Activated CD8-positive, alpha-beta memory T cell treated with anti-CD3 and anti-CD28 coated beads, Interleukin-2, amount 50 U/mL, for 48 hours (primary cell): ENCODE measurements around the gene SPINT1.

Experiments
- DNase-seq: peaks from one replicate; pipeline ENCODE4 v3.0.0-alpha.2; 2020

SPINT1 gene

DNA sequence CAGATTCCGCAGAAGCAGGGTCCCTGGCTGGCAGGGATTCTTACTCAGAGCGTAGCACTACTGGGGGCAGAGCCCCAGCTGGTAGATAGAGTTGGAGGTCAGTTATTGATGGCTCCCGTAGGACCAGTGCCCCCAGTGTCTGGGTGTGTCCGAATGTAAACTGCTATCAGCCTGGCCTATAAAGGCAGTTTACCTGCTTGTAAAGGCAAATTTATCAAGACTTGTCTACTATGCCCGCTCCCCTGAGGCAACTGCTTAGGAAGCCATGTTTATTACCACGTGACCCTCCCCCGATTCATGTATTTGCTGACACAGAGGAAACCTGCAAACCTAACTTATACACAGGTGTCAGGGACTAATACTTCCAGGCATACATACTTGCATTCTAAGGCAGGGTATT, 14.7 kb upstream of the SPINT1 start:
- no peak for DNase-seq

DNA sequence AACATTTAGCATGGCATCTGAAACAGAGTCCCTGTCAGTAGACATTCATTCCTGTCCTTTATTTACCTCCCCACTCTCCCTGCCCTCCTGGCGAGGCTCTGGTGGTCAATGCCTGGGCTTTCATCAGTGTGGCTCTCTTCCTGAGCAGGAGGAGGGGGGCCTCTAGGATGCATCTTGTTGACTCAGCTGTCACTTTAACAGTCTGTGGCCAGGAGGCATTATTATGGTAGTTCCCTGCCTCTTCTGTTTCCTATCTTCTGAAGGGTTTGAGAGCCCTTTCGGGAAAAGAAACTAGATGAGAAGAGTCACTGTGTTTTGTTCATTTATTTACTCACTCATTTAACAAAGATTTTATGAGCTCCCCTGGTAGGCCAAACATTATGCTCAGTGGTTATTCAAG, 13.0 kb upstream of the SPINT1 start:
- DNase-seq: no peak

DNA sequence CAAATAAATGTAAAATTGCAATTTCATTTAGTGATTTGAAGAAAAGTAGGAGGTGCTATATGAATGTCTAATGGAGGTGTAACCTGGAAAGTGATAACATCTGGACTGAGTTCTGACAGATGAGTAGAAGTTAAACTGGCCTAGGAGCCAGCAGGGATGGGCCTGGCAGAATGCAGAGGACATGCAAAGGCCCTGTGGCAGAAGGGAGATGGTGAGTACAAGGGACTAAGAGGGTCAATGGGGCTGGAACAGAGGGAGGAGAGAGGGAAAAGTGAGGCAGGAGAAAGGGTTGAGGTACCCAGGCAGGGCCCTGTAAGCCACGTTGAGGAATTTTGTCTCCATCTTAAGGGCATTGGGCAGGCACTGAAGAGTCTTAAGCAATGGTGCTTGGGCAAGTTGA, 12.0 kb upstream of the SPINT1 start:
- DNase-seq: no peak

DNA sequence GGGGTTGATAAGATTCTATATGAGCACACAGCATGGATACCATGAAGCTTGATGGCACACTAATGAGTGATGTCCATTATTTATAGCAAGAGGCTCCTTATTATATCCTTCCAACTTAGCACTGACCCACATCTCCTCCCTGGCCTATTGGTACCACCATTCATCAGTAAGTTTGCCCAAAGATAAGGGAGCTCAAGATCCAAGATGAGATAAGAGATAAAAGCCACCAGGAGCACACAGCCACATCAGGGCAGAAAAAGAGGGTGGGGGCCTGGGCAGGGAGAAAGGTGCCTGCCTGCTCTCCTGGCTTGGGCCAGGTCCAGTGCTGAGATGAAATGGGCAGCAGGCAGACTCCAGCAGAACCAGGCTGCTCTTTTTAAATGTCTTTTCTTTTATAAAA, 10.9 kb upstream of the SPINT1 start:
- DNase-seq: no peak

DNA sequence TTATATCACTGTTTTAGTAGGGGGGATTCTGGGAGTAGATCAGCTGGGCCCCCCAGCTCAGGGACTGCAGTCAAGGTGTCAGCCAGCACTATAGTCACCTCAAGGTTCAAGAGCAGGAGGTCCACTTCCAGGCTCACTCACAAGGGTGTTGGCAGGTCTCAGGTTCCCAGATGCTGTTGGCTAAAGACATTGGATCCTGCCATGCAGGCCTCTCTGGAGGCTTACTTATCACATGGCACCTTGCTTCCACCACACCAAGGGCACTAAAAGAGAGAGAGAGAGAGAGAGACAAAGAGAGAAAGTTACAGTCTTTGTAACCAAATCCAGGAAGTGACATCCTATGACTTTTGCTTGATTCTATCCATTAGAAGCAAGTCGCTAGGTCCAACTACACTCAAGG, 7.8 kb upstream of the SPINT1 start:
- no peak for DNase-seq

DNA sequence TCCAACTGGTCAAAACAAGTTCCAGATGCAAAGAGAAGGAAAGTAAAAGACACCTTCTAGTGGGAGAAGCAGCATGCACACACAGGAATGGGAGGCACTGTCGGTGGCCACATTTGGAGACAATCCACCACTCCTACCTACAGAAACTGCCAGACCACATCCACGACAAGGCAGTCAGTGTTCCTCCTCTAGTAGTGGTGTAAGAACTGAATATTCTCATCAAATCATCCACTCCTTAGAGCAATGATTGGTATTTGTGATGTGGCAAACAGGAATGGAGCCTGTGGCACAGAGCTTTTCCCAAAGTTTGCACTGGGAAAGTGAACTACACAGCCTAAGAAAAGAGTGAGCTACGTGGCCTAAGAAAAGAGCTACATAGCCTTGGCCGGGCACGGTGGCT, 5.1 kb upstream of the SPINT1 start:
- no peak for DNase-seq

DNA sequence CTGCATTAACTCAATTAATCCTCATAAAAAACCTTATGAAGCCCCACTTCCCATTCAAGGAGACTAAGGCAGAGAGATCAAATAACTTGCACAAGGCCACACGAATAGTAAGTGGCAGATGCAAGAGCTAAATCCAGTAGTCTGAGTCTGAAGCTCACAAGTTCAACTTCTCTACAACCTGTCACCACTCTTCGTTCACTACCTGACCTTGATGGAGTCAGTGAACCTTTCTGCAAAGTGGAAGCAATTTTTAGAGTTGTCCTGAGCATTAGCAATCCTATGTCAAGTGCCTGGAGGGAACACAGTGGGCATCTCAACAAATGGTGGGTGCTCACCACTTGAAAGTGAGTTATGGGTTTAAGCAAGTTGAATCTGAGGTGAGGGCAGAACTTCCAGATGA, 2.1 kb upstream of the SPINT1 start:
- no peak for DNase-seq

DNA sequence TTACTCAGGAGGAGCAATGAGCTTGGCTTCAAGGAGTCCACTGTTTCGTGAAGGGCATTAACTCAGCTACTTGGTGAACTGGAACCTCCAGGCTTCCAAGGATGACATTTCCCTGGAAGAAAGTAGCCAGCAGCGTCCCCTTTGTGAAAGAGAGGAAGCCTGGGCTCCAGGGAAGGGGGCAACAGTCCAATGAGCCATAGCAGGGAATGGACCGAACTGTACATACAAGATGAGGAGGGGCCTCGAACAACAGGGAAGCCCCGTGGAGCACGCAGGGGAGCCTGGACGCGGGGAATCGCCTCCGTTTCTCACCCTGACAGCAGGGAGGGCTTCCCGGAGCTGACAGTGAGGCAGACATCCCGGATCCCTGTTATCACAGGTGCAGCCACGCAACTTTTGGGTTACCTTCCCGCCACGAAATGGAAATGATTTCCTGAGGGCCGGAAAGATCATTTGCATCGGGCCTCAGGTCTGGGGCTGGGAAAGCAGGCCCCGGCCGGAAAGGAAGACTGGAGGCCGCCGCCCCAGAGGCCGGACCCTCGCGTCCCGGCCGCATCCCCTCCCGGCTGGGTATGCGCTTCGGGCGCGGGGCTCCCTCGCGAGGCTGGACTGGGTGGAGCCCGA, 475 bp upstream of the SPINT1 start:
- DNase-seq: no peak

DNA sequence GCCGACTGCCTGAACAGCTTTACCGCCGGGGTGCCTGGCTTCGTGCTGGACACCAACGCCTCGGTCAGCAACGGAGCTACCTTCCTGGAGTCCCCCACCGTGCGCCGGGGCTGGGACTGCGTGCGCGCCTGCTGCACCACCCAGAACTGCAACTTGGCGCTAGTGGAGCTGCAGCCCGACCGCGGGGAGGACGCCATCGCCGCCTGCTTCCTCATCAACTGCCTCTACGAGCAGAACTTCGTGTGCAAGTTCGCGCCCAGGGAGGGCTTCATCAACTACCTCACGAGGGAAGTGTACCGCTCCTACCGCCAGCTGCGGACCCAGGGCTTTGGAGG, 815 bp downstream of the SPINT1 start:
- DNase-seq: peak; percentile 74

DNA sequence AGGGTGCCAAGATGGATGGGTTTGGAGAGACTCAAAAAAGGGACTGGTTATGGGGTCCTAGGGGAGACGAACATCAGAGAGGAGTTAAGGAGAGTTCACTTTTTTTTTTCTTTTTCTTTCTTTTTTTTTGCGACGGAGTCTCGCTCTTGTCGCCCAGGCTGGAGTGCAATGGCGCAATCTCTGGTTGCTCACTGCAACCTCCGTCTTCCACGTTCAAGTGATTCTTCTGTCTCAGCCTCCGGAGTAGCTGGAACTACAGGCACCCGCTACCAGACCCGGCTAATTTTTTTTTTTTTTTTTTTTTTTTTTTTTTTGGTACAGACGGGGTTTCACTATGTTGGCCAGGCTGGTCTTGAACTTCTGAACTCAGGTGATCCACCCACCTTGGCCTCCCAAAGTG, 1.2 kb downstream of the SPINT1 start:
- no peak for DNase-seq

DNA sequence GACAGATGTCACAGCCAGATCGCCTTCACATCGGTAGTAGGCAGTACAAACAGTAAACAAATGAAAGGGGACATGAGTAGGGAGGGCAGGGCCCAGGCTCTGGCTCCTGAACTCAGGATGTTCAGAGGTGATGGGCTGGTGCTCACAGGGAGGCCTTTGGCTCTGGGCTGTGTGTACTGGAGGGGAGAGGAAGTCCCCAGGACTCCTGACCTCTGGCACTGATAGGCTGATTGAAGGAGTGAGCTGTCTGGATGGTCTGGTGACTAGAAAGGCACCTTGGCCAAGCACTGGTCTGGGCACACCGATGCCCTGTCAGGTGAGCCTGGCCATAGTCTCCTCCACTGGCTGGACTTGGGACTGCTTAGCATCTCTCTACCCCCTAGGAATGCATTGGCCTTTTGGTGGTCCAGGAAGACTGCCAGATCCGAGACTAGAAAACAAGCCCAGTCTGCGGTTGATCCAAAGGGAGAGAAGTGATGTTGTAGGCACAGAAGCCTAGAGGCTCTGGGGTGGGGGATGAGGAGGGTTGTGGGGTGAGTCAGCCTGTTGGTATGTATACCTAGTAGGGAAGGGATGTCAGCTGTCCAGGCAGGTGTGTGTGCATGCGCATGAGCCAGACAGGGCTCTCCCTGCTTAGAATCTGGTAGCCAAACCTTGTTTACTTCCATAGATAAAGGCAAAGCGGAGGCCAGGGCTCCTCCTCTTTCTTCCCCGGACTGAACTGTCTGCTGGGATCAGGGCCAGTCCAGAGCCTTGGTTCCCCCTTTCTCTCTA, 1.9 kb downstream of the SPINT1 start:
- DNase-seq: no peak

DNA sequence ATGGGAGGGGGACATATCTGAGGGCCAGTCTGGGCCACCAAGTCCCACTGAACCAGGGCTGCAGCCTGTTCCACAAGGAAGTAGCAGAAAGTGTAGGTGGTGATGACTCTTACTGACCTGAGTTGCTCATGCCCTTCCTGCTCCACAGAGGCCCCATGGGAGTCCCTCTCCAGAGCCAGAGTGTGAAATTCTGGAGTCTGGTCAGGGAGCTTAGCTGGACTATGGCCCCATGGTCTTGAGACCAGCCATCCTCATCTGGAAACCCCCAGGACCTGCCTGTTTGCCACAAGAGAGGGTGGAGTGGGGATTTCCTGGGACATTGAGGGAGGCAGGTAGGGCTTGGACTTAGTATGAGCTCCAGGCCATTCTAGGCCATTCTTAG, 3.0 kb downstream of the SPINT1 start:
- no peak for DNase-seq

DNA sequence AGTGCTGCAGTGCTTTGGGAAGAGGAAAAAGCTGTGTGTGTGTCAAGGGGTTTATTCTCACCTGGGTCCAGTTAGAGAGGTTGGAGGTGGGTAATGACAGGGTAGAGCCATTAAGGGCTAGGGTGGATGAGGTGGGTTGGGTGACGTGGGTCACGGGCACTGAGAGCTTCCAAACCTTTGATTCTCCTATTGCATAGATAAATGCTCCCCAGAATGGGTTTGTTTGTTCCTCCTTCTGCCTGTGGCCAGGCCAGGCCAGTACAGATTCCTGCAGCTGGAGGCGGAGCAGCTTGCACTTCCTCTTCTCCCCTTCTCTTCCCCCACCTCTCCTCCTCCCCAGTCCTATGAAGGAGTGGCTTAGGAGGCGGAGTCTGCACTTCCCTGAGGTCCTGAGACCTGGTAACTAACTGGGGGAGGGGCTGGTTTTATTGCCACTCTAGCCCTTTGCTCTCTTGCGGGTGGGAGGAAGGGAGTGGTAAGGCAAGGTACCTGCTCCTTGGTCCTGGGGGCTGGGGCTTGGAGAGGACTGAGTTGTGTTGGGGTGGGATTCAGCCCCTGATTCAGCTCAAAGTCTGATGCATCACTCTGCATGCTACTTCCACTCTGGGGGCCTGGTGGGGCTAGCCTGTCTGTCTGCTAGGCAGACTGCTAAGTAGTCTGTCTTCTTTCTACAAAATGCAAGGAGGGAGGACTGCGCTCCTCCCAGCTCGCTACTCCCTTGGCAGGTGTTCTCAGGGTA, 3.5 kb downstream of the SPINT1 start:
- DNase-seq: no peak

DNA sequence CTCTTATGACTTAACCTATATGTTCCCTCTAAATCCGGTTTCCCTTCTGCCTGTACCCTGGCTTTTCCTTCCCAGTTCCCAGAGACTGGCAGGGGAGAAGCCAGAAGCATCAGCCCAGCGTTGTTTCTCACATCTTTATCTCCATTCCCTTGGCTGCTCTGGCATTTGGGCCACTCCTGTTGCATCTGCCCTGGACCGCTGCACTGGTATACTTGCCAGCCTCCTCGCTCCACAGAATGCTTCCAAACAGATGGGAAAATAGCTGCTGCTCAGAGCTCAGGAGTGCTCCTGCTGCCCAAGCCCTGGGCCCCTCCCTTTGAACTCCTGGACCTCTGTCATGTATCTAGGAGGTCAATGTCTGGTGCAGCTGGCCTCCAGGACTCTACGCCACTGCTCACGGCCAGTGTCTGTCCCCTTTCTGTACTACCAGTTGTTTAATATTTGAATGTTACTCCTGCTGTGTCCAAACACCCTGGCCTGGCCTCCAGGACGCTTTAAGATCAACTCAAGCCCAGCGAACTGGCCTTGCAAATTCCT, 6.8 kb downstream of the SPINT1 start:
- no peak for DNase-seq

DNA sequence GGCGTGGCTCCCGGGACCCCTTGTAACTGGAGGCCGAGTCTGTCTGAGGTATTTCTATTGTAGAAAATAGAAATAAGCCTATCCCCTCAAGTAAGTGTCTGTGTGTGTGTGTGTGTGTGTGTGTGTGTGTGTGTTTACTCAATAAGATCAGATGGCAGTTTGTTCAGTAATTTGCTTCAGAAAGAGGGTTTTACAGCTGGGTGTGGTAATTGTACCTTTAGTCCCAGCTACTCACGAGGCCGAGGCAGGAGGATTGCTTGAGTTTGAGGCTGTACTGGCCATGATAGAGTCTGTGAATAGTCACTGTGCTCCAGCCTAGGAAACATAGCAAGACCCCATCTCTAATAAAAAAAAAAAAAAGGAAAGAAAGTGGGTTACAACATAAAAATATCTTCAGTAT, 8.7 kb downstream of the SPINT1 start:
- DNase-seq: no peak

DNA sequence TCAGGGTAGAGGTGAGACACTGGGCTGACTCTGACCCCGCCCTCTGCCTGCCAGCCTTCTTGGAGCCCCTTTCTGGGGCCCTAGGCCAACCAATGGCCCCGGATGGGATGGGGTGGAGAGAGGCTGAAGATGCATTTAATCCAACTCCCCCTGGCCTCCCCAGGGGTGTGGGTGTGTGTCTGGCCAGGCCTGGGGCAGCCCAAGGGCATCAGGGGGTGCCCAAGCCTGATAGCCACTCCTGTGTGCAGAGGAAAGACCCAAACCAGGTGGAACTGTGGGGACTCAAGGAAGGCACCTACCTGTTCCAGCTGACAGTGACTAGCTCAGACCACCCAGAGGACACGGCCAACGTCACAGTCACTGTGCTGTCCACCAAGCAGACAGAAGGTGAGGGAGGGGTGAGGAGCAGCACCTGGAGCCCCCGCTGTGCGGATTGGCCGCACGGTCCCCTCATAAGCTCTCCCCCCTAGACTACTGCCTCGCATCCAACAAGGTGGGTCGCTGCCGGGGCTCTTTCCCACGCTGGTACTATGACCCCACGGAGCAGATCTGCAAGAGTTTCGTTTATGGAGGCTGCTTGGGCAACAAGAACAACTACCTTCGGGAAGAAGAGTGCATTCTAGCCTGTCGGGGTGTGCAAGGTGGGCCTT, 9.5 kb downstream of the SPINT1 start:
- DNase-seq: no peak

DNA sequence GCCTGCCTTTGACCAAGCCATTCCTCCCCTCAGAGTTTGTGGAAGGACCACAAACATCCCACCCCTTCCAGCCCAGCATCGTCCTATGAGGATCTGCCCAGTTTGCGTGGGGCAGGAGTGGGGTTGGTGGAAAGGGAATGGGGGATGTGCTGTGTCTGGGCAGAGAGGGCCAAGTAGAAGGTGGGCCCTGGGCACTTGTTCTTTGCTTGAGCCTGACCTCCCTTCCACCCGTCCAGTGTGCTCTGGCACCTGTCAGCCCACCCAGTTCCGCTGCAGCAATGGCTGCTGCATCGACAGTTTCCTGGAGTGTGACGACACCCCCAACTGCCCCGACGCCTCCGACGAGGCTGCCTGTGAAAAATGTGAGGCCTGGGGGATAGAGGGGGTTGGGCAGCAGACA, 10.3 kb downstream of the SPINT1 start:
- no peak for DNase-seq

DNA sequence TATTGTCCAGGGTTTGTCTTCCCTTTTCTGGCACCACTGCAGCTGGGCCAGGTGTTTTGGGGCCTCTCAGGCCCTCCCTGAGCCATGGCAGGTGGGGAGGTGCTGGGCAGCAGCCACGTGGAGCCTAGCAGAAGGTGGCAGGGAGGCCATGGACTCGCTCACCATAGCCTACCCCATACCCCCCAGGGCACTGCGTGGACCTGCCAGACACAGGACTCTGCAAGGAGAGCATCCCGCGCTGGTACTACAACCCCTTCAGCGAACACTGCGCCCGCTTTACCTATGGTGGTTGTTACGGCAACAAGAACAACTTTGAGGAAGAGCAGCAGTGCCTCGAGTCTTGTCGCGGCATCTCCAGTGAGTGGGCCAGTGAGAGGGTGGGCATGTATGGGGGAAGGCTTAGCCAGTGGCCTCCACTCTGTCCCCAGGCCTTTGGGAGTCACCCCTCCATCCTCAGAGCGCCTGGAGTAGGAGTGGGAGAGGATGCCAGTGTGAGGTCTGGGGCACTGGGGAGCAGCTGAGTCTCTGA, 11.9 kb downstream of the SPINT1 start:
- DNase-seq: no peak

DNA sequence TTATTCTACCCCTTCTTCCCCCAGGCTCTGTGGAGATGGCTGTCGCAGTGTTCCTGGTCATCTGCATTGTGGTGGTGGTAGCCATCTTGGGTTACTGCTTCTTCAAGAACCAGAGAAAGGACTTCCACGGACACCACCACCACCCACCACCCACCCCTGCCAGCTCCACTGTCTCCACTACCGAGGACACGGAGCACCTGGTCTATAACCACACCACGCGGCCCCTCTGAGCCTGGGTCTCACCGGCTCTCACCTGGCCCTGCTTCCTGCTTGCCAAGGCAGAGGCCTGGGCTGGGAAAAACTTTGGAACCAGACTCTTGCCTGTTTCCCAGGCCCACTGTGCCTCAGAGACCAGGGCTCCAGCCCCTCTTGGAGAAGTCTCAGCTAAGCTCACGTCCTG, 12.9 kb downstream of the SPINT1 start:
- no peak for DNase-seq

DNA sequence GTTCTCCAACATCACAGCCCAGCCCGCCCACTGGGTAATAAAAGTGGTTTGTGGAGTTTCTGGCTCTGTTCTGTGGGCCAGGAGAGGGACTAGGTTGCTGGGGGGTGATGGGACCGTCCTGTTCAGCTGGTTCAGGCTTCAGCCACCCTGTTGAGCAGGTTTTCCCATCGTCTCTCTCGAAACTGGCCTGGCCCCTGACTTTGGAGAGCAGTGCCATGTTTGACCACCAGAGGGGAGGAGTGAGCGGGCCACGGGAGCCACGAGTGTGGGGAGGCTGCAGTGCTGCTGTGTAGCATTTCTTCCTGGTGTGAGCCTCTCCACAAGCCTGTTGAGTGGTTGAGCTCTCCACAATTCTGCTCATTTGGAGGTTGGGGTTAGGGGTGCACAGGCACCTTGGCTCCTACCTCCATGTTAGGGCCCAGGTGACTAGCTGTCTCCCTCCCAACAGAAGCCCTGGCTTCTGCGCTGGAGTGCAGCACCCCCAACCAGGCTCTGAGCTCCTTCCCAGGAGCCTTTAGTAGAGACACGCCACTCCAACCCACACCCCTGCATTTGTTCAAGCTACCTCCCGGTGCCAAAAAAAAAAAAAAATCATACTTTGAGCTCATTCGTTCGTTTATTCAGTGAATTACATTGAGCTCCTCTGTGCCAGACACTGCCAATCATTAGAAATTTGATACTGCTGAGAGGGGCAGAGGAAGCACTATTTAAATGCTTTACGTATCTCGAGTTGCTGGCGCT, 13.9 kb downstream of the SPINT1 start:
- peak; percentile 94 for DNase-seq

DNA sequence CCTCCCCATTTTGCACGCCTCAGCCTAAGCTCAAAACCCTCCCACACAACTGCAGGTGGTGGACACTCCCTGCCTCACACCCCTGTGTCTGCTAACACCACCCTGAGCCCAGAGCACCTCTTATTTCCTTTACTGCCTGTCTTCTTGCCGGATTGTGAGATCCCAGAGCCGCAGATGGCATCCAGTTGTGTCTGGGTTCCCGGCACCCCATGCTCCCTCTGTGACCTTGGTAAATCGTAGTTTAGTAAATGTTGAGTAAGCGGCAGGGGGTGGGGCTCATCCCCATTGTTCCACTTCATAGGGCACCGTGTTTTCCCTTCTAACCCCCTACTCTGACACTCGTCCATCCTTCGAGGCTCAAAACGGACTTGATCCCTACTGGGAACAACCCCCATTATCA, 14.9 kb downstream of the SPINT1 start:
- DNase-seq: no peak

DNA sequence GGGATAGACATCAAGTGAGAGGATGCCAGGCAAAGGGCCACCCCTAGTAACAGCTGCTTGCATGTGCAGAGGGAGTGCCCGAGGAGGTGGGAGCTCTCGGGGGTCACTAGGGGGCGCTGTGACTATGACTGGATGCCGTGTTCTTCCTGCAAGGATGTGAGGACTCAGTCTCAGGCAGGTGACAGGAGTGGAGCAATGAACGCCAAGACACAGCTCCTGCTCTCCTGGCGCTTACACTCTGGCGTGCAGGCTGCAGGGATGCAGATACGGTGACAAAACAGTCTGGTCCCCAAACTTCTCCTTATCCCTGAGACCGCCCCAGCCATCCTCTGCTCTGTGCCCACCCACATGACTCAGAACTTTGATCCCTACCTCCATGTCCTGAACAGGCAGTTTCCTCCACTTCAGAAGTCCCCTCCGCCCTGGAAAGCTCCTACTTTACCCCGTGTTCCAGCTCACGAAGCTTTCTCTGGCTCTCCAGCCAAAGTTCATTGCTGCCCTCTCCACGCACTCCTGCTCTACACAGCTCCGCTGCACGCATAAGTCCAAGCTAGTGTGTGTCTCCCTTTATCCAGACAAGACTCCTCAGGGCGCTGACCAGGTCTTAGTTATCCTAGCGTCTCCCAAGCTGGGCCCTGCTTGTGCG, 15.5 kb downstream of the SPINT1 start:
- peak; percentile 97 for DNase-seq
